AG04450 (cell line): ENCODE measurements around the gene FADD. TPM values are rescaled to one million over a fixed set of nuclear protein-coding genes. Genes with fewer than 3 reads are reported as not detected.
A peak's percentile ranks its signal among the peaks of the same experiment; 100 is the strongest.

Experiments used
- CTCF ChIA-PET: fragments of 300-600, 350-600 bp; formaldehyde crosslinking; extraction: SDS; loops from one replicate; lab custom pipeline; 2022; ENCODE audit warnings: antibody characterized with exemption, inconsistent platforms; lab: Charles Lee
- POLR2A ChIA-PET: fragments of 350-600 bp; formaldehyde crosslinking; extraction: SDS; loops from one replicate; lab custom pipeline; 2021; ENCODE audit warnings: antibody characterized with exemption, inconsistent platforms; lab: Yijun Ruan, JAX
- DNase-seq: peaks from one replicate; pipeline ENCODE4 v3.0.0-alpha.2; 2011; ENCODE audit warnings: low read depth, low spot score
- H3K27ac ChIP-seq: one replicate; pipeline ENCODE4 v1.5.1; 2012; ENCODE audit warnings: low read depth, low read length, control low read depth
- H3K27me3 ChIP-seq: one replicate; pipeline ENCODE4 v1.6.0; 2012; ENCODE audit warnings: low read length; ENCODE audit not compliant: control insufficient read depth, insufficient read depth
- H3K4me3 ChIP-seq: 2 replicates; pipeline ENCODE4 v1.5.1; 2011; ENCODE audit warnings: mild to moderate bottlenecking, low read depth, low read length, control low read depth
- H3K9me3 ChIP-seq: 2 replicates; pipeline ENCODE4 v1.5.1; 2012; ENCODE audit warnings: low read length; ENCODE audit not compliant: control insufficient read depth, insufficient read depth
- CTCF ChIP-seq: IDR thresholded peaks from 2 replicates; pipeline ENCODE4 v1.5.1; 2011; ENCODE audit warnings: low read depth, low read length, control low read depth, inconsistent platforms
- polyA plus RNA-seq: library from polyadenylated mRNA; depleted of rRNA; stranded (reverse); fragments of >200 nt; gene quantifications from 2 replicates; pipeline ENCODE4 v1.2.3, GENCODE V29; 2011

Gene FADD
- polyA plus RNA-seq, 1 experiment, result 29.3 TPM

- peak overlapping the region; percentile 95 for H3K4me3 ChIP-seq
- DNase-seq, result no peak
- H3K9me3 ChIP-seq, result no peaks in the 10 kb centered on the region
- TF ChIP-seq CTCF, result no peak
- ChIA-PET POLR2A (interaction anchor here (0.8 kb wide), 1 partner anchor 69 kb away, joined by 5 read pairs; no protein-coding TSS in a partner anchor), CTCF (interaction anchor here (0.7 kb wide), 1 partner anchor 313 kb away, joined by 6 read pairs; no protein-coding TSS in a partner anchor)
- peak overlapping the region; percentile 52 for H3K27ac ChIP-seq
- H3K27me3 ChIP-seq, result no peaks in the 10 kb centered on the region
Measured at GRCh38 chr11:70201882-70202861, 924 bp upstream of the FADD start.

GRCh38 chr11:70203751-70204465 is 812 bp downstream of the FADD start:
- Histone ChIP-seq H3K27ac (peak overlapping the region; percentile 91), H3K27me3 (no peaks in the 10 kb centered on the region), H3K9me3 (no peaks in the 10 kb centered on the region), H3K4me3 (peak overlapping the region; percentile 95)
- DNase-seq, result peak; percentile 46
- no peak for TF ChIP-seq CTCF
- ChIA-PET CTCF (interaction anchor here (0.6 to 1.0 kb wide), 2 partner anchors 11 to 285 kb away, joined by 3 to 11 read pairs; no protein-coding TSS in a partner anchor), POLR2A (interaction anchor here (0.6 to 1.0 kb wide), 4 partner anchors 67 to 286 kb away, joined by 3 to 5 read pairs (median 4); partner anchors contain the start of gene PPFIA1)

- Histone ChIP-seq H3K27ac (peak overlapping the region; percentile 91), H3K4me3 (peak overlapping the region; percentile 95), H3K27me3 (no peaks in the 10 kb centered on the region), H3K9me3 (no peaks in the 10 kb centered on the region)
- ChIA-PET CTCF (interaction anchor here (1.0 kb wide), 1 partner anchor 286 kb away, joined by 3 read pairs; no protein-coding TSS in a partner anchor), POLR2A (no interaction called here)
- DNase-seq, result no peak
- no peak for TF ChIP-seq CTCF
Measured at GRCh38 chr11:70204466-70204799, 1.3 kb downstream of the FADD start.

- Histone ChIP-seq H3K9me3 (no peaks in the 10 kb centered on the region), H3K27me3 (no peaks in the 10 kb centered on the region), H3K4me3 (peak overlapping the region; percentile 95), H3K27ac (peak overlapping the region; percentile 11)
- DNase-seq, result no peak
- POLR2A ChIA-PET, result no interaction called here
- CTCF ChIA-PET, result interaction anchor here (1.0 kb wide), 1 partner anchor 286 kb away, joined by 3 read pairs; no protein-coding TSS in a partner anchor
- no peak for TF ChIP-seq CTCF
Measured at GRCh38 chr11:70205049-70205725, 2.1 kb downstream of the FADD start.
